ENCODE results near the gene NRBF2. TPM values are rescaled to one million over a fixed set of nuclear protein-coding genes. Genes with fewer than 3 reads are reported as not detected.
"Not testable (repeated sequence)": the region's sequence is repeated elsewhere in the genome, so short reads cannot be mapped to it uniquely, and the experiment has no call there.

Gene NRBF2
- total and polyA plus RNA-seq, 2 donors (not counting 1 experiment from before 2014, with no cell fraction given), result 8.3 to 24.6 TPM

GRCh38 chr10:63103178-63103577 is 29.9 kb upstream of the NRBF2 start:
- ATAC-seq (ENCODE audit: low read depth); H2AFZ ChIP-seq (ENCODE audit: insufficient read depth, low read depth, low read length, poor library complexity, severe bottlenecking); H3K27ac Mint-ChIP-seq; H3K4me2 ChIP-seq (replicated peaks; ENCODE audit: low read depth, low read length, poor library complexity, severe bottlenecking); H3K9ac ChIP-seq (ENCODE audit: low read length); H3K27ac ChIP-seq (ENCODE audit: low read length in 2 of 2); CTCF ChIA-PET; H3K4me1 ChIP-seq (ENCODE audit: control insufficient read depth in 2 of 2, insufficient read depth in 2 of 2, low read length in 2 of 2); POLR2A ChIA-PET; DNase-seq; H3K79me2 ChIP-seq (ENCODE audit: control insufficient read depth, insufficient read depth, low read length); H3K27me3 ChIP-seq (replicated peaks in 1 of 4; ENCODE audit: control extremely low read depth in 1 of 4, control insufficient read depth in 3 of 4, insufficient read depth in 4 of 4, low read length in 3 of 4); H3K4me3 Mint-ChIP-seq; H3K9me3 ChIP-seq (ENCODE audit: control extremely low read depth in 1 of 3, control insufficient read depth in 2 of 3, insufficient read depth in 1 of 3, low read length in 2 of 3); H3K4me1 Mint-ChIP-seq; H3K36me3 ChIP-seq (replicated peaks in 1 of 2; ENCODE audit: control extremely low read depth in 1 of 2, control insufficient read depth in 1 of 2, extremely low read depth in 1 of 2, insufficient read depth in 2 of 2, low read length in 1 of 2); intact Hi-C loops (cut with micrococcal nuclease); H3K4me3 ChIP-seq (ENCODE audit: control extremely low read depth in 1 of 5, extremely low read depth in 1 of 5, insufficient read depth in 1 of 5, low read depth in 2 of 5, low read length in 4 of 5); H3K9me3 Mint-ChIP-seq (ENCODE audit: insufficient read depth); H4K20me1 ChIP-seq (ENCODE audit: control insufficient read depth, insufficient read depth, low read length, poor library complexity, severe bottlenecking): not testable (repeated sequence)
- WGBS (ENCODE audit: insufficient coverage), result 83% methylated on average over 3 of the region's 4 CpGs
- H3K27me3 Mint-ChIP-seq, result peaks cover 23% of the 10 kb centered on the region

GRCh38 chr10:63103971-63104409 is 29.1 kb upstream of the NRBF2 start:
- peaks cover 0 to 3% (median 1%) of the 10 kb centered on the region in 4 experiments for H3K27me3 ChIP-seq (replicated peaks in 1 of 4; ENCODE audit: control extremely low read depth in 1 of 4, control insufficient read depth in 3 of 4, insufficient read depth in 4 of 4, low read length in 3 of 4)
- H3K27me3 Mint-ChIP-seq, result peaks cover 28% of the 10 kb centered on the region
- no peaks in the 10 kb centered on the region for H3K9me3 ChIP-seq (ENCODE audit: control extremely low read depth in 1 of 3, control insufficient read depth in 2 of 3, insufficient read depth in 1 of 3, low read length in 2 of 3)
- H3K4me3 Mint-ChIP-seq, result no peak overlapping the region
- TF ChIP-seq EZH2 (IDR thresholded peaks at IDR 0.05; ENCODE audit: borderline replicate concordance, insufficient read depth, low read depth, low read length, poor library complexity, severe bottlenecking) (no peak), CTCF (IDR thresholded peaks at IDR 0.05) (no peak)
- no peak overlapping the region for H2AFZ ChIP-seq (ENCODE audit: insufficient read depth, low read depth, low read length, poor library complexity, severe bottlenecking)
- H3K27ac Mint-ChIP-seq, result no peak overlapping the region
- no peaks in the 10 kb centered on the region for H3K79me2 ChIP-seq (ENCODE audit: control insufficient read depth, insufficient read depth, low read length)
- ATAC-seq (ENCODE audit: low read depth) (no peak), DNase-seq (no peak)
- 69% methylated on average over 4 of the region's 7 CpGs for WGBS (ENCODE audit: insufficient coverage)
- H3K4me1 ChIP-seq (ENCODE audit: control insufficient read depth in 2 of 2, insufficient read depth in 2 of 2, low read length in 2 of 2), result no peaks in the 10 kb centered on the region
- CTCF ChIA-PET, result no interaction called here
- no peak overlapping the region for H3K27ac ChIP-seq (ENCODE audit: low read length in 2 of 2)
- H3K4me3 ChIP-seq (ENCODE audit: control extremely low read depth in 1 of 5, extremely low read depth in 1 of 5, insufficient read depth in 1 of 5, low read depth in 2 of 5, low read length in 4 of 5), result no peak overlapping the region
- intact Hi-C loops (cut with micrococcal nuclease), result no loop called here
- no peak overlapping the region for H3K9ac ChIP-seq (ENCODE audit: low read length)
- POLR2A ChIA-PET, result no interaction called here
- H3K4me2 ChIP-seq (replicated peaks; ENCODE audit: low read depth, low read length, poor library complexity, severe bottlenecking), result no peak overlapping the region
- no peaks in the 10 kb centered on the region for H3K9me3 Mint-ChIP-seq (ENCODE audit: insufficient read depth)
- H4K20me1 ChIP-seq (ENCODE audit: control insufficient read depth, insufficient read depth, low read length, poor library complexity, severe bottlenecking), result no peaks in the 10 kb centered on the region
- H3K4me1 Mint-ChIP-seq, result no peaks in the 10 kb centered on the region
- no peaks in the 10 kb centered on the region for H3K36me3 ChIP-seq (replicated peaks in 1 of 2; ENCODE audit: control extremely low read depth in 1 of 2, control insufficient read depth in 1 of 2, extremely low read depth in 1 of 2, insufficient read depth in 2 of 2, low read length in 1 of 2)
